ENCODE results near the gene ZNF770.

GRCh38 chr15:34994925-34995324, 6.8 kb upstream of the ZNF770 start:
- TF ChIP-seq, protein P1, sequence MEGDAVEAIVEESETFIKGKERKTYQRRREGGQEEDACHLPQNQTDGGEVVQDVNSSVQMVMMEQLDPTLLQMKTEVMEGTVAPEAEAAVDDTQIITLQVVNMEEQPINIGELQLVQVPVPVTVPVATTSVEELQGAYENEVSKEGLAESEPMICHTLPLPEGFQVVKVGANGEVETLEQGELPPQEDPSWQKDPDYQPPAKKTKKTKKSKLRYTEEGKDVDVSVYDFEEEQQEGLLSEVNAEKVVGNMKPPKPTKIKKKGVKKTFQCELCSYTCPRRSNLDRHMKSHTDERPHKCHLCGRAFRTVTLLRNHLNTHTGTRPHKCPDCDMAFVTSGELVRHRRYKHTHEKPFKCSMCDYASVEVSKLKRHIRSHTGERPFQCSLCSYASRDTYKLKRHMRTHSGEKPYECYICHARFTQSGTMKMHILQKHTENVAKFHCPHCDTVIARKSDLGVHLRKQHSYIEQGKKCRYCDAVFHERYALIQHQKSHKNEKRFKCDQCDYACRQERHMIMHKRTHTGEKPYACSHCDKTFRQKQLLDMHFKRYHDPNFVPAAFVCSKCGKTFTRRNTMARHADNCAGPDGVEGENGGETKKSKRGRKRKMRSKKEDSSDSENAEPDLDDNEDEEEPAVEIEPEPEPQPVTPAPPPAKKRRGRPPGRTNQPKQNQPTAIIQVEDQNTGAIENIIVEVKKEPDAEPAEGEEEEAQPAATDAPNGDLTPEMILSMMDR (IDR thresholded peaks at IDR 0.05): no peak
- TF ChIP-seq POLR2AphosphoS5 (IDR thresholded peaks at IDR 0.05) (no peak), POLR2A (IDR thresholded peaks at IDR 0.05) (no peak)
